Activated CD4-positive, alpha-beta T cell treated with anti-CD3 and anti-CD28 coated beads, Interleukin-2, amount 50 U/mL, for 4 hours (primary cell): ENCODE data around the gene SLC38A7.
A peak's percentile ranks its signal among the peaks of the same experiment; 100 is the strongest.

Experiments
- DNase-seq, 2 experiments: peaks; one replicate each; pipeline ENCODE4 v3.0.0-alpha.2; 2020

Gene SLC38A7

GRCh38 chr16:58634265-58634802, 50.2 kb downstream of the SLC38A7 start:
- DNase-seq, result no peak

GRCh38 chr16:58629733-58630640, 54.6 kb downstream of the SLC38A7 start, which contains the start of gene CNOT1:
Gene CNOT1 (minus strand): TSS chr16:58629826. CDS start chr16:58599337, 30,489 bp downstream.
- peak; percentile 95 to 97 for DNase-seq

GRCh38 chr16:58628845-58629732, 55.5 kb downstream of the SLC38A7 start:
- peak; percentile 23 to 26 for DNase-seq

- DNase-seq, result no peak
Measured at GRCh38 chr16:58624209-58624608, 60.4 kb downstream of the SLC38A7 start.

GRCh38 chr16:58620396-58620795, 64.2 kb downstream of the SLC38A7 start:
- no peak for DNase-seq

- no peak for DNase-seq
Measured at GRCh38 chr16:58615280-58615679, 69.3 kb downstream of the SLC38A7 start.
